Measurements from ENCODE around the gene PIGN. TPM values are rescaled to one million over a fixed set of nuclear protein-coding genes. Genes with fewer than 3 reads are reported as not detected.

PIGN gene
- total RNA-seq, 3 donors from 2014 or later: 29.5 to 40.4 (median 36.3) TPM

DNA sequence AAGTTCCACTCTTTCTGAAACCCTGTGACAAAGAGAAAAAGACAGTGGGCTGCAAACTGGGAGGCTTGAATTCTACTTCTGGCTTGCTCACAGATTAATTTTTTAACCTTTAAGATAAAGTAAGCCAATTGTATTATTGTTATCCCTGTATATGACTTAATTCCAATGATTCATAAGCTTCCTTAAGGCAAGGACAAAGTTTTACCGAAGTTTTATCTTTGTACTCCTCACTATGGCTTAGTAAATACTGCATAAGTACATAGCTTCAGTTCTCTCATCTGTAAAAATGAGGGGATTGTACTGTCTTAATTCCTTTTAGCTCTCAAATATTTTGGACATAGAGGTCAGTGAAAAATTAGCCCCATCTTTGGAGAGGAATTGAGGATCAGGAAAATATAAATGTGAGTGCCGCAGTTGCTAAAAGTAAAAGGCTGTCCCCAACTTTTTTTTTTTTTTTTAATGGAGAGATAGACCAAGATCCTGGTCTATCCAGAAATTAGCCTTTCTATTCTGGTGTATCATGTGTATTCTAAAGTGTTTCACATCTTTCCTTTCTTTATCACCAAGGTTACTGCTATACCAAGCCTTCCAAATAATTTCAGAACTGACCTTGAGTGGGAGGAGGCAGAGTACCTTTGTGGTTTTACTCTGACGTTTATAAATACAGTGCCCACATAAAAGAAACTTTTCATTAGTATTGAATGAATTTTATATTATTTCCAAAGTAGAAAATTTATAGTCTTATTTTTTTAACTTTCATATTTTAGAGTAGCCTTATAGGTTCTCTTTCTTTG lies 13.5 kb upstream of the PIGN start:
- Histone ChIP-seq H3K36me3 (ENCODE audit: low read depth) (no peaks in the 10 kb centered on the region), H3K4me1 (ENCODE audit: low read depth) (peaks cover 27% of the 10 kb centered on the region), H3K9me3 (no peaks in the 10 kb centered on the region), H3K4me3 (no peak overlapping the region)
- DNase-seq: no peak
- ATAC-seq: peak; percentile 57
- TF ChIP-seq, protein P1, sequence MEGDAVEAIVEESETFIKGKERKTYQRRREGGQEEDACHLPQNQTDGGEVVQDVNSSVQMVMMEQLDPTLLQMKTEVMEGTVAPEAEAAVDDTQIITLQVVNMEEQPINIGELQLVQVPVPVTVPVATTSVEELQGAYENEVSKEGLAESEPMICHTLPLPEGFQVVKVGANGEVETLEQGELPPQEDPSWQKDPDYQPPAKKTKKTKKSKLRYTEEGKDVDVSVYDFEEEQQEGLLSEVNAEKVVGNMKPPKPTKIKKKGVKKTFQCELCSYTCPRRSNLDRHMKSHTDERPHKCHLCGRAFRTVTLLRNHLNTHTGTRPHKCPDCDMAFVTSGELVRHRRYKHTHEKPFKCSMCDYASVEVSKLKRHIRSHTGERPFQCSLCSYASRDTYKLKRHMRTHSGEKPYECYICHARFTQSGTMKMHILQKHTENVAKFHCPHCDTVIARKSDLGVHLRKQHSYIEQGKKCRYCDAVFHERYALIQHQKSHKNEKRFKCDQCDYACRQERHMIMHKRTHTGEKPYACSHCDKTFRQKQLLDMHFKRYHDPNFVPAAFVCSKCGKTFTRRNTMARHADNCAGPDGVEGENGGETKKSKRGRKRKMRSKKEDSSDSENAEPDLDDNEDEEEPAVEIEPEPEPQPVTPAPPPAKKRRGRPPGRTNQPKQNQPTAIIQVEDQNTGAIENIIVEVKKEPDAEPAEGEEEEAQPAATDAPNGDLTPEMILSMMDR (IDR thresholded peaks at IDR 0.05): no peak
- intact Hi-C loops (cut with DNase I, micrococcal nuclease): no loop called here

DNA sequence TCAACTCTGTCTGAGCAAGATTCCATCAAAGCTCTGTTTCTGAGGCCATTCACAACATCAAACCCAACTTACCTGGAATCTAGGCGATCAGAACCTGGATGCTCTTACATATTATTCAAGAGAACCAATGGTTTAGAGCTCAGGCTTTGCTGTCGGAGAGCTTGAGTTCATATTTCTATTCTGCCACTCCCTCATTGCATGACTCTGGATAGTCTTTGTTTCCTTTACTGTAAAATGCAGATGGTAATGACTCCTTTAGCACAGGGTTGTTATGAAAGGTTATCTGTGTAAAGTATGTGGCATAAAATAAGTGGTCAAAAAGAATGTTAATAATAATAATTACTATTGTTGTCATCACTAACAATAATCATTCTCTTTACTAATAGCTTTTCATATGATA lies 12.8 kb upstream of the PIGN start:
- ATAC-seq (peak; percentile 81), DNase-seq (no peak)
- intact Hi-C loops (cut with DNase I, micrococcal nuclease): no loop called here
- Histone ChIP-seq H3K9me3 (no peaks in the 10 kb centered on the region), H3K4me1 (ENCODE audit: low read depth) (peaks cover 27% of the 10 kb centered on the region), H3K36me3 (ENCODE audit: low read depth) (no peaks in the 10 kb centered on the region), H3K4me3 (no peak overlapping the region)
- TF ChIP-seq, protein P1 (IDR thresholded peaks at IDR 0.05): no peak

DNA sequence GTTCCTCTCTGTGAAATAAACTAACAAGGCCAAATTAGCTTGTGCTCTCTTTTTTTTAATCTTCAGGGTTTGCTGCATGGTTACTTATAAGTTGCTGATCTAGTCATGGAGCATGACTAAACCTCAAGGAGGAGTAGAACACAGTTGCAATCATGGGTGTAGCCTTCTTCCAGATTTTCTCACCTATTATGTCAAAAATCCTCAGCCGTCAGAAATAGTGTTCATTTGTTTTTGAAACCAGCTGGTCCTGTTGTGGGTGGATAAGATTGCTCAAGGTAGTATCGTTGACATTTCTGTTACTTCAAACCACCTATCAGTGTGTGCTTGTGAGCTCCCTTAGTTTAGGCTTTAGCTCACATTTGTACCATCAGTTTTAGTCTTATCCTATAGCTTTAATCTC lies 11.4 kb upstream of the PIGN start:
- TF ChIP-seq, protein P1 (IDR thresholded peaks at IDR 0.05): no peak
- H3K4me1 ChIP-seq (ENCODE audit: low read depth): peaks cover 27% of the 10 kb centered on the region
- H3K4me3 ChIP-seq: no peak overlapping the region
- DNase-seq (no peak), ATAC-seq (peak; percentile 34)
- H3K9me3 ChIP-seq: no peaks in the 10 kb centered on the region
- intact Hi-C loops (cut with DNase I, micrococcal nuclease): no loop called here
- no peaks in the 10 kb centered on the region for H3K36me3 ChIP-seq (ENCODE audit: low read depth)

DNA sequence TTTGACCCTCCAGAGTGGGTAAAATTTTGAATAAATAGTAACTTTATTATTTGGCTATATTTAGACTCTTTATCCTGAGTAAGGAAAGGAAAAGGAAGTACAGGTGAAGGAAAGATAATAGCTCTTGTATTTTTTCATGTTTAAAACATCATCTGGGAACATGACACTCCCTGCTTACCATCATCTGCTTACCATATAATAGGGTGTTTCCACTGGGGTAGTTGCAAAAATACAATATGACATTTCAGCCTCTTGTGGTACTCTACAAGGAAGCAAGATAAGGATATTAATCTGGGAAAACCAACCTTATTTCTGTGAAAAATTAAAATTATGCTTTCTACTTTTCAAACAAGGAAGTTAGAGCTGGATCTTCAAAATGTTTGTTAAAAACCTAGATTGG lies 10.1 kb upstream of the PIGN start:
- DNase-seq: no peak
- Histone ChIP-seq H3K9me3 (no peaks in the 10 kb centered on the region), H3K36me3 (ENCODE audit: low read depth) (no peaks in the 10 kb centered on the region), H3K4me1 (ENCODE audit: low read depth) (peaks cover 24% of the 10 kb centered on the region), H3K4me3 (no peak overlapping the region)
- intact Hi-C loops (cut with DNase I, micrococcal nuclease): no loop called here
- TF ChIP-seq, protein P1 (IDR thresholded peaks at IDR 0.05): no peak
- peak; percentile 72 for ATAC-seq

DNA sequence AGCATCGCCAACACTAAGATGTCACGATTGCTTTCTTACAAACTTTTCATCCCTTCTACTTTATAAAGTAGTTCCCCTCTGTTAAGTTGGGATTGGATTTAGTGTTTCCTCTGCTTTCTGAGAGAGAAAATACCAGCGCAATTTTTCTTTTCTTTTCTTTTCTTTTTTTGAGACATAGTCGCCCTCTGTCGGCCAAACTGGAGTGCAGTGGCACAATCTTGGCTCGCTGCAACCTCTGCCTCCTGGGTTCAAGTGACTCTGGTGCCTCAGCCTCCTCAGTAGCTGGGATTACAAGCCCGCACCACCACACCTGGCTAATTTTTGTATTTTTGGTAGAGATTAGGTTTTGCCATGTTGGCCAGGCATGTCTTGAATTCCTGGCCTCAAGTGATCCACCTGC lies 9.2 kb upstream of the PIGN start:
- intact Hi-C loops (cut with DNase I, micrococcal nuclease): no loop called here
- Histone ChIP-seq H3K36me3 (ENCODE audit: low read depth) (no peaks in the 10 kb centered on the region), H3K9me3 (no peaks in the 10 kb centered on the region), H3K4me3 (no peak overlapping the region), H3K4me1 (ENCODE audit: low read depth) (peaks cover 15% of the 10 kb centered on the region)
- no peak for ATAC-seq
- TF ChIP-seq, protein P1 (IDR thresholded peaks at IDR 0.05): no peak
- DNase-seq: no peak
